ENCODE results near the gene CDYL2. TPM values are rescaled to one million over a fixed set of nuclear protein-coding genes. Genes with fewer than 3 reads are reported as not detected.

Gene CDYL2
- total and polyA plus RNA-seq, 4 donors = 0.84 to 4.1 (median 2.3) TPM

GRCh38 chr16:80608946-80609345 lies 195.5 kb downstream of the CDYL2 start:
- no peak overlapping the region for H3K4me3 ChIP-seq (ENCODE audit: low read depth in 1 of 3, low read length in 3 of 3)
- peaks cover 0 to 13% (median 4%) of the 10 kb centered on the region in 4 donors for H3K36me3 ChIP-seq (ENCODE audit: control insufficient read depth in 4 of 4, insufficient read depth in 3 of 4, low read depth in 1 of 4, low read length in 3 of 4)
- peak; percentile 33 for DNase-seq (ENCODE audit: low spot score)
- H3K4me1 ChIP-seq (ENCODE audit: control insufficient read depth in 4 of 4, insufficient read depth in 4 of 4, low read length in 3 of 4) = no peaks in the 10 kb centered on the region
- no peaks in the 10 kb centered on the region for H3K9me3 ChIP-seq (ENCODE audit: control insufficient read depth in 4 of 4, low read length in 3 of 4)
- H3K27ac ChIP-seq (ENCODE audit: low read depth in 1 of 2, low read length in 2 of 2) = no peak overlapping the region
- H3K27me3 ChIP-seq (ENCODE audit: control insufficient read depth in 4 of 4, insufficient read depth in 4 of 4, low read length in 3 of 4) = no peaks in the 10 kb centered on the region
- WGBS = 87% methylated on average over 6 of the region's 6 CpGs
- H3K9ac ChIP-seq (ENCODE audit: low read depth in 1 of 2, low read length in 2 of 2) = no peak overlapping the region
- TF ChIP-seq REST (IDR thresholded peaks at IDR 0.05) (no peak), SP1 (IDR thresholded peaks at IDR 0.05) (no peak)

- TF ChIP-seq SP1 (IDR thresholded peaks at IDR 0.05) (no peak), FOXA2 (IDR thresholded peaks at IDR 0.05) (no peak), RXRA (IDR thresholded peaks at IDR 0.05) (no peak), NR2F2 (IDR thresholded peaks at IDR 0.05) (no peak), FOXA1 (IDR thresholded peaks at IDR 0.05) (no peak), ATF3 (IDR thresholded peaks at IDR 0.05) (no peak), JUND (IDR thresholded peaks at IDR 0.05) (no peak), GABPA (IDR thresholded peaks at IDR 0.05 in 1 of 2, conservative IDR thresholded peaks at IDR 0.05 in 1 of 2) (no peak), RAD21 (IDR thresholded peaks at IDR 0.05) (no peak), MAX (IDR thresholded peaks at IDR 0.05) (no peak), EGR1 (IDR thresholded peaks at IDR 0.05; ENCODE audit: low read depth in 2 of 2) (no peak), ZBTB33 (IDR thresholded peaks at IDR 0.05) (no peak), REST (IDR thresholded peaks at IDR 0.05) (no peak), HNF4G (IDR thresholded peaks at IDR 0.05) (no peak), CTCF (IDR thresholded peaks at IDR 0.05; ENCODE audit: low read depth, low read length, missing input control) (no peak), YY1 (IDR thresholded peaks at IDR 0.05) (no peak), TAF1 (conservative IDR thresholded peaks at IDR 0.05) (no peak), HNF4A (conservative IDR thresholded peaks at IDR 0.05) (no peak)
- Histone ChIP-seq H3K4me1 (ENCODE audit: control insufficient read depth in 4 of 4, insufficient read depth in 4 of 4, low read length in 3 of 4) (no peaks in the 10 kb centered on the region), H3K4me3 (ENCODE audit: low read depth in 1 of 3, low read length in 3 of 3) (no peak overlapping the region), H3K27ac (ENCODE audit: low read depth in 1 of 2, low read length in 2 of 2) (no peak overlapping the region), H3K27me3 (ENCODE audit: control insufficient read depth in 4 of 4, insufficient read depth in 4 of 4, low read length in 3 of 4) (no peaks in the 10 kb centered on the region), H3K9me3 (ENCODE audit: control insufficient read depth in 4 of 4, low read length in 3 of 4) (no peaks in the 10 kb centered on the region), H3K9ac (ENCODE audit: low read depth in 1 of 2, low read length in 2 of 2) (no peak overlapping the region), H3K36me3 (ENCODE audit: control insufficient read depth in 4 of 4, insufficient read depth in 3 of 4, low read depth in 1 of 4, low read length in 3 of 4) (peaks cover 1 to 9% (median 5%) of the 10 kb centered on the region in 4 donors)
- 88% methylated on average over 6 of the region's 6 CpGs for WGBS
- DNase-seq (ENCODE audit: low spot score) = no peak
Measured at GRCh38 chr16:80607204-80607603, 197.2 kb downstream of the CDYL2 start.

Data from liver (tissue), 9 donors.